Neural progenitor cell (in vitro differentiated cells): ENCODE data around the gene ACSS3. TPM values are rescaled to one million over a fixed set of nuclear protein-coding genes. Genes with fewer than 3 reads are reported as not detected.

Experiments used
- DNase-seq: peaks from one replicate; pipeline ENCODE4 v3.0.0-alpha.2; 2016; ENCODE audit warnings: low spot score
- H2AFZ ChIP-seq: fragments of 200-600 bp; sonication (generic); replicated peaks from 2 replicates; pipeline ENCODE4 v1.6.1; 2016; ENCODE audit warnings: antibody characterized with exemption
- H3F3A ChIP-seq: fragments of 200-600 bp; sonication (generic); 2 replicates; pipeline ENCODE4 v1.6.1; 2016; ENCODE audit warnings: antibody characterized with exemption, low read depth
- H3K27ac ChIP-seq: fragments of 200-600 bp; sonication (generic); 2 replicates; pipeline ENCODE4 v1.5.1; 2016; ENCODE audit warnings: mild to moderate bottlenecking
- H3K27me3 ChIP-seq: fragments of 200-600 bp; sonication (generic); 2 replicates; pipeline ENCODE4 v1.6.1; 2016; ENCODE audit warnings: mild to moderate bottlenecking, moderate library complexity
- H3K36me3 ChIP-seq: fragments of 200-600 bp; sonication (generic); 2 replicates; pipeline ENCODE4 v1.5.1; 2016
- H3K4me1 ChIP-seq: fragments of 200-600 bp; sonication (generic); 2 replicates; pipeline ENCODE4 v1.6.1; 2016; ENCODE audit warnings: mixed run types
- H3K4me2 ChIP-seq: fragments of 200-600 bp; sonication (generic); 2 replicates; pipeline ENCODE4 v1.6.1; 2016
- H3K4me3 ChIP-seq: fragments of 200-600 bp; sonication (generic); 2 replicates; pipeline ENCODE4 v1.5.1; 2016
- H3K79me2 ChIP-seq: fragments of 200-600 bp; sonication (generic); 2 replicates; pipeline ENCODE4 v1.6.1; 2016; ENCODE audit warnings: low read depth
- H3K9ac ChIP-seq: fragments of 200-600 bp; sonication (generic); 2 replicates; pipeline ENCODE4 v1.6.1; 2016
- H3K9me3 ChIP-seq: fragments of 200-600 bp; sonication (generic); 2 replicates; pipeline ENCODE4 v1.5.1; 2016; ENCODE audit warnings: low read depth
- H4K20me1 ChIP-seq: fragments of 200-600 bp; sonication (generic); 2 replicates; pipeline ENCODE4 v1.6.1; 2016; ENCODE audit warnings: low read depth
- H3K27ac Mint-ChIP-seq: 3 replicates; pipeline ENCODE4 v1.8.0; 2021; ENCODE audit warnings: mixed read lengths
- H3K27me3 Mint-ChIP-seq: 2 replicates; pipeline ENCODE4 v1.8.0; 2022; ENCODE audit warnings: low read depth, mild to moderate bottlenecking, inconsistent platforms, moderate library complexity, mixed read lengths; ENCODE audit not compliant: insufficient read depth
- H3K36me3 Mint-ChIP-seq: 3 replicates; pipeline ENCODE4 v1.8.0; 2021; ENCODE audit warnings: mixed read lengths
- H3K4me1 Mint-ChIP-seq: 3 replicates; pipeline ENCODE4 v1.8.0; 2021; ENCODE audit warnings: mixed read lengths
- H3K4me3 Mint-ChIP-seq: 3 replicates; pipeline ENCODE4 v1.8.0; 2021; ENCODE audit warnings: mild to moderate bottlenecking, moderate library complexity, mixed read lengths
- H3K9me3 Mint-ChIP-seq: 3 replicates; pipeline ENCODE4 v1.8.0; 2020; ENCODE audit warnings: mixed read lengths
- EZH2 ChIP-seq: fragments of 200-600 bp; sonication (generic); IDR thresholded peaks from 2 replicates; pipeline ENCODE4 v1.6.1; 2017; ENCODE audit warnings: antibody characterized with exemption, mild to moderate bottlenecking, moderate library complexity
- EZH2phosphoT487 ChIP-seq: fragments of 200-600 bp; sonication (generic); IDR thresholded peaks from 2 replicates; pipeline ENCODE4 v1.6.1; 2017; ENCODE audit warnings: antibody characterized with exemption
- total RNA-seq: library from RNA; depleted of rRNA; stranded (reverse); fragments of >200 nt; gene quantifications from 2 replicates; pipeline ENCODE4 v1.2.3, GENCODE V29; 2015; ENCODE audit warnings: low replicate concordance
- TF ChIP-seq, protein P1 (sequence below): fragments of 200-600 bp; sonication (generic); IDR thresholded peaks from 2 replicates; pipeline ENCODE4 v1.5.1; 2017; ENCODE audit warnings: antibody characterized with exemption, mild to moderate bottlenecking

The ACSS3 gene
- total RNA-seq, 1 donor from 2014 or later = 26.5 TPM

DNA sequence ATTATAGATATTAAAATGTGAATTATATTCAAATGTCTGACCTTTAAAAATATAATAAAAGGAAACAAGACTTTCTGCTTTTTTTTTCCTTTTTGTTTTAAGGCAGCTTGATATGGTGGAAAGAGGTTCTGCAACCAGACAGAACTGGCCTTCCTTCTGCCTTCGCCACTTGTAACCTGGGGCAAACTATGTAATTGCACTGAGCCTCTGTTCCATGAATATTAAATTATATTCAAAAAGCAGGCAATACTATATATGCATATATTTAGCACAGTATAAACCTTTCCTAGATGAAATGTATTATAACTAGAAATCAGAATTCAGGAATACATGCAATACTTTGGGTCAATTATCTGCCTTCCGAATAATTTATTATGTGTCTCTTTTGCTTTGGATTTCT is 59.9 kb downstream of the ACSS3 start:
- no peak for TF ChIP-seq EZH2
- TF ChIP-seq, protein P1, sequence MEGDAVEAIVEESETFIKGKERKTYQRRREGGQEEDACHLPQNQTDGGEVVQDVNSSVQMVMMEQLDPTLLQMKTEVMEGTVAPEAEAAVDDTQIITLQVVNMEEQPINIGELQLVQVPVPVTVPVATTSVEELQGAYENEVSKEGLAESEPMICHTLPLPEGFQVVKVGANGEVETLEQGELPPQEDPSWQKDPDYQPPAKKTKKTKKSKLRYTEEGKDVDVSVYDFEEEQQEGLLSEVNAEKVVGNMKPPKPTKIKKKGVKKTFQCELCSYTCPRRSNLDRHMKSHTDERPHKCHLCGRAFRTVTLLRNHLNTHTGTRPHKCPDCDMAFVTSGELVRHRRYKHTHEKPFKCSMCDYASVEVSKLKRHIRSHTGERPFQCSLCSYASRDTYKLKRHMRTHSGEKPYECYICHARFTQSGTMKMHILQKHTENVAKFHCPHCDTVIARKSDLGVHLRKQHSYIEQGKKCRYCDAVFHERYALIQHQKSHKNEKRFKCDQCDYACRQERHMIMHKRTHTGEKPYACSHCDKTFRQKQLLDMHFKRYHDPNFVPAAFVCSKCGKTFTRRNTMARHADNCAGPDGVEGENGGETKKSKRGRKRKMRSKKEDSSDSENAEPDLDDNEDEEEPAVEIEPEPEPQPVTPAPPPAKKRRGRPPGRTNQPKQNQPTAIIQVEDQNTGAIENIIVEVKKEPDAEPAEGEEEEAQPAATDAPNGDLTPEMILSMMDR = no peak
- TF ChIP-seq EZH2phosphoT487 = no peak
- Histone ChIP-seq H3K27me3 (no peaks in the 10 kb centered on the region), H3K36me3 (no peaks in the 10 kb centered on the region), H3F3A (no peaks in the 10 kb centered on the region), H2AFZ (no peak overlapping the region), H3K4me1 (peaks cover 11% of the 10 kb centered on the region), H3K27ac (no peak overlapping the region), H3K9me3 (no peaks in the 10 kb centered on the region), H3K4me3 (no peak overlapping the region), H3K4me2 (no peak overlapping the region), H4K20me1 (no peaks in the 10 kb centered on the region), H3K79me2 (no peaks in the 10 kb centered on the region), H3K9ac (no peak overlapping the region)
- Mint-ChIP-seq H3K27me3 (no peaks in the 10 kb centered on the region), H3K4me3 (no peak overlapping the region), H3K9me3 (no peaks in the 10 kb centered on the region), H3K36me3 (no peaks in the 10 kb centered on the region), H3K27ac (no peak overlapping the region), H3K4me1 (peaks cover 10% of the 10 kb centered on the region)
- DNase-seq = no peak

DNA sequence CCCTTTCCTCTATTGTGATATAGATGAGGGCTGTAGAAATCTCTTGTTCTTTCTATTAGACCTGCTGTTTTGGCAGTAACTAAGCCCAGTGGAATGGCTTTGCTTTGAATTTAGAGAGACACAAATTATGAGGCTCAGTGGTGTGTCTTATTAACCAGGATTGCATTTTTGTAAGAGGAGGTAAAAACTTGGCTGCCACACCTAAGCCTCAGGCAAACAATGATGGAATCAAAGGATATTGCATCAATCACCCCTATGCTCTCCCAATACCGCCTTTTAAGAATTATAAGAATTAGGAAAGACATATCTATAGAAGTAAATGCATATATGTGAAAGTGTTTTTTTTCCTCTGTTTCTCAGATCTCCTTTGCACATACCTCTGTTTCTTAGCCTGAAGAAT is 63.3 kb downstream of the ACSS3 start:
- Histone ChIP-seq H3K36me3 (no peaks in the 10 kb centered on the region), H3K4me1 (peaks cover 11% of the 10 kb centered on the region), H3K79me2 (no peaks in the 10 kb centered on the region), H3K4me3 (no peak overlapping the region), H3K9ac (no peak overlapping the region), H2AFZ (no peak overlapping the region), H3K27me3 (no peaks in the 10 kb centered on the region), H4K20me1 (no peaks in the 10 kb centered on the region), H3K4me2 (no peak overlapping the region), H3F3A (no peaks in the 10 kb centered on the region), H3K27ac (no peak overlapping the region), H3K9me3 (no peaks in the 10 kb centered on the region)
- Mint-ChIP-seq H3K27me3 (no peaks in the 10 kb centered on the region), H3K9me3 (no peaks in the 10 kb centered on the region), H3K27ac (no peak overlapping the region), H3K4me1 (peaks cover 10% of the 10 kb centered on the region), H3K4me3 (no peak overlapping the region), H3K36me3 (no peaks in the 10 kb centered on the region)
- DNase-seq = peak; percentile 7
- TF ChIP-seq, protein P1 = no peak
- TF ChIP-seq EZH2phosphoT487 (no peak), EZH2 (no peak)

DNA sequence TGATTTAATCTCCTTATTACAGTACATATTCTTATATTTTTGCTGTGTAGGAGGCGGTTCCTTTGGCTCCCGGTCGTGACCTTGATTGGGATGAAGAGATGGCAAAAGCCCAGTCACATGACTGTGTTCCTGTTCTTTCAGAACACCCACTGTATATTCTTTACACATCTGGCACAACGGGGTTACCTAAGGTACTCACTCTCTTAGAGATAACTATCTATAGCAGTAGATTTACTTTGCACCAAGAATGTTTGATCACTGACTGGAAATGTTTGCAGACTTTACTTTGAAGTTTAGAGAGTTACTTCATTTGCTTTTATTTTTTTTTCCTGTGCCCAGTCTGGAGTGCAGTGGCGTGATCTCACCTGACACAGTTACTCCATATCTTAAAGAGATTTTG is 65.2 kb downstream of the ACSS3 start:
- Histone ChIP-seq H2AFZ (no peak overlapping the region), H3K9me3 (no peaks in the 10 kb centered on the region), H4K20me1 (no peaks in the 10 kb centered on the region), H3F3A (no peaks in the 10 kb centered on the region), H3K4me3 (no peak overlapping the region), H3K4me2 (no peak overlapping the region), H3K4me1 (peaks cover 11% of the 10 kb centered on the region), H3K79me2 (no peaks in the 10 kb centered on the region), H3K9ac (no peak overlapping the region), H3K27me3 (no peaks in the 10 kb centered on the region), H3K27ac (no peak overlapping the region), H3K36me3 (no peaks in the 10 kb centered on the region)
- Mint-ChIP-seq H3K4me1 (peaks cover 15% of the 10 kb centered on the region), H3K36me3 (no peaks in the 10 kb centered on the region), H3K27me3 (no peaks in the 10 kb centered on the region), H3K9me3 (no peaks in the 10 kb centered on the region), H3K27ac (no peak overlapping the region), H3K4me3 (no peak overlapping the region)
- no peak for DNase-seq
- TF ChIP-seq EZH2 = no peak

DNA sequence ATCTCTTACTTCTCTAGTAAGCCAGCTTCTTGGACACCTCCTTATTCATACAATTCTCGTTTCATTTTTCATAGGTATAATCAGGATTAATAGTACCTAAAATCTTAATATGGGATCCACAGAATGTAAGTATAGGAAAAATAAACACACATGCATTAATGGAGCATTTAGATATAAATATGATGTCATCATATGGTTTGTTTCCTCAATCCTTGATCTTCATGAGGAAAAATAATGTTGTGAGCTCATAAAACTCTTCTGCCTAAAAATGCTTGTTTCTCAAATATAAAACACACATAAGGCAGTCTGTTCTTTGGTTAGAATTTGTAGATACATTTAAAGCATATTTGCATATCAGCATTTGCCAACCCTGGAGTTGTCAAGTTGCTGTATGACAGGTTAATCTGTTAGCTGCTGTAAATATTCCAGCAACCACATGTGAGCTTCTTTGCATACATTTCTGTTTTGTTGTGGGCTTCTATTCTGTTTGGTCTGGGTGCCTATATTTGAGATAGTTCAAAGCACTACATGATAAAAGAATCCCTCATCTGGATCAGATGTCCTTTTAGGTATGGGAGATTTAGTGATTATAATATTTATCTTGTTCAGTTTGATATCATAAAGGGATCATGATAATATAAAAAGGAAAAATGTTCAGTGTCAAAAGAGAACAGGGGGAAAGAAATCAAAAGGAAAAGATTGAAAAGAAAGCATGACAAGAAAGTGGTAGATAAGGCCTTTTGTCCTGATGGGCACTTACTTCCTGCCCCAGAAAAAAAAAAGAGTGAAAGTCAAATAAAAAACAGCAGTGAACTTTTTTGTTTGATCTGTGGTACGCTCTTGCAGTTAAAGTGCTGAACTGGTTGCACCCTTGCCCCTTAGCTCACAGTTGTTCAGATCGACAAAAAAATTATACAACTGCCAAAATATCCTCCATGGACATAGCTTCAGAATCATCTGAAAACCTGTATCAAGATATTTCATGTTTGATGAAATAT is 68.6 kb downstream of the ACSS3 start:
- no peak for TF ChIP-seq EZH2
- TF ChIP-seq EZH2phosphoT487 = no peak
- TF ChIP-seq, protein P1 = no peak
- Histone ChIP-seq H3K36me3 (no peaks in the 10 kb centered on the region), H2AFZ (no peak overlapping the region), H3K9ac (no peak overlapping the region), H3K4me3 (no peak overlapping the region), H3F3A (no peaks in the 10 kb centered on the region), H3K79me2 (no peaks in the 10 kb centered on the region), H3K4me1 (no peaks in the 10 kb centered on the region), H3K4me2 (no peak overlapping the region), H3K27ac (no peak overlapping the region), H3K27me3 (no peaks in the 10 kb centered on the region), H3K9me3 (no peaks in the 10 kb centered on the region), H4K20me1 (no peaks in the 10 kb centered on the region)
- Mint-ChIP-seq H3K27ac (no peak overlapping the region), H3K27me3 (peaks cover 4% of the 10 kb centered on the region), H3K4me3 (no peak overlapping the region), H3K36me3 (no peaks in the 10 kb centered on the region), H3K9me3 (no peaks in the 10 kb centered on the region), H3K4me1 (peaks cover 19% of the 10 kb centered on the region)
- no peak for DNase-seq
